SU-DHL-6 (cell line): ENCODE results near the gene CDK6.

Experiments used
- H2AFZ ChIP-seq: fragments of 200-600 bp; sonication (generic); 2 replicates; pipeline ENCODE4 v1.6.1; 2014; ENCODE audit warnings: low read depth, mild to moderate bottlenecking, moderate library complexity, mixed read lengths, antibody characterized with exemption, low read length; ENCODE audit not compliant: severe bottlenecking
- H3F3A ChIP-seq: fragments of 200-600 bp; shearing (Covaris generic); 2 replicates; pipeline ENCODE4 v1.6.0; 2016; ENCODE audit warnings: antibody characterized with exemption, mild to moderate bottlenecking; ENCODE audit not compliant: insufficient read depth
- H3K27ac ChIP-seq: fragments of 200-600 bp; sonication (generic); 2 replicates; pipeline ENCODE4 v1.5.1; 2016; ENCODE audit warnings: low read depth, mild to moderate bottlenecking, low read length, moderate library complexity, mixed read lengths
- H3K27me3 ChIP-seq: fragments of 200-600 bp; sonication (generic), shearing (Covaris generic); 2 replicates; pipeline ENCODE4 v1.6.0; 2014; ENCODE audit warnings: mild to moderate bottlenecking, low read length
- H3K36me3 ChIP-seq: fragments of 200-600 bp; sonication (generic); 2 replicates; pipeline ENCODE4 v1.6.1; 2014; ENCODE audit warnings: mild to moderate bottlenecking, low read length, mixed read lengths
- H3K4me2 ChIP-seq: fragments of 300-600, 200-600 bp; shearing (Covaris generic), sonication (generic); 2 replicates; pipeline ENCODE4 v1.6.0; 2014; ENCODE audit warnings: low read length, low read depth, mild to moderate bottlenecking; ENCODE audit not compliant: poor library complexity, severe bottlenecking
- H3K4me3 ChIP-seq: fragments of 200-600 bp; sonication (generic); 2 replicates; pipeline ENCODE4 v1.5.1; 2014; ENCODE audit warnings: antibody characterized with exemption, low read length, mild to moderate bottlenecking, mixed read lengths; ENCODE audit not compliant: insufficient read depth, poor library complexity, severe bottlenecking
- H3K79me2 ChIP-seq: fragments of 200-600 bp; sonication (generic); 2 replicates; pipeline ENCODE4 v1.6.1; 2014; ENCODE audit warnings: mild to moderate bottlenecking, low read length, moderate library complexity; ENCODE audit not compliant: insufficient read depth
- H3K9ac ChIP-seq: fragments of 200-600 bp; sonication (generic); 2 replicates; pipeline ENCODE4 v1.7.0; 2014; ENCODE audit warnings: mild to moderate bottlenecking, low read length
- H3K9me2 ChIP-seq: fragments of 200-600 bp; sonication (generic); replicated peaks from 2 replicates; pipeline ENCODE4 v1.6.1; 2014; ENCODE audit warnings: low read length; ENCODE audit not compliant: insufficient read depth
- H3K9me3 ChIP-seq: fragments of 200-600 bp; sonication (generic); 2 replicates; pipeline ENCODE4 v1.6.1; 2014; ENCODE audit warnings: low read length, mixed read lengths; ENCODE audit not compliant: insufficient read depth
- H4K20me1 ChIP-seq: fragments of 200-600 bp; sonication (generic); 2 replicates; pipeline ENCODE4 v1.6.1; 2014; ENCODE audit warnings: low read depth, mild to moderate bottlenecking, antibody characterized with exemption, low read length, moderate library complexity, mixed read lengths
- CTCF ChIP-seq: fragments of 200-600 bp; sonication (generic); IDR thresholded peaks from one replicate; pipeline ENCODE4 v1.5.1; 2017; ENCODE audit warnings: antibody characterized with exemption, mild to moderate bottlenecking, low read length, moderate library complexity; ENCODE audit not compliant: insufficient read depth, poor library complexity, severe bottlenecking
- EZH2phosphoT487 ChIP-seq: fragments of 200-600 bp; sonication (generic), shearing (Covaris generic); conservative IDR thresholded peaks from 2 replicates; pipeline ENCODE4 v1.6.1; 2018; ENCODE audit warnings: mild to moderate bottlenecking, antibody characterized with exemption, low read length, moderate library complexity, mixed read lengths

The CDK6 gene

DNA sequence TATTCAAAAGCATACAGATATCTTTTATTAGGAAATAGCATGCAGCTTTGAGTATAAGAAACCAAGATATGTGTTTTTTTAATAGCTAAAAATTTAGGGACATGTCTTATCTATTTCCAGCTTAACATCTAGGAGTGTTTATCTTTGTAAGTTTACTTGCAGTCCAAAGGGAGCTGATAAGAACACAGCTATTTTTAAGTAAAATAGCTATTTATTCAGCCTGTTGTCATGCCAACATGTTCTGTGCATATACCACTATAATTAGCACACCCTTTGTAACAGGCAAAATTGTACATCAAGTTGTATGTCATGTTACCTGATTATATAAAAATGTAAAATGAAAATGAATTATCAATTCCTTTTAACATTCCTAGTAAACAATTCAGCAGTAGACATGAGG lies 275.8 kb downstream of the CDK6 start:
- H3K9ac ChIP-seq = no peak overlapping the region
- no peaks in the 10 kb centered on the region for H3K79me2 ChIP-seq
- no peaks in the 10 kb centered on the region for H3K9me2 ChIP-seq
- no peaks in the 10 kb centered on the region for H3K27me3 ChIP-seq
- H3K4me3 ChIP-seq = no peak overlapping the region
- H3K4me2 ChIP-seq = no peak overlapping the region
- H3K27ac ChIP-seq = no peak overlapping the region
- TF ChIP-seq EZH2phosphoT487 (no peak), CTCF (no peak)
- peaks cover 8% of the 10 kb centered on the region; the same call in 1 of the 2 replicates for H3F3A ChIP-seq
- no peak overlapping the region for H2AFZ ChIP-seq
- H4K20me1 ChIP-seq = 0 out of 2 replicates have a peak, but pooled peaks cover 2% of the 10 kb centered on the region
- H3K9me3 ChIP-seq = no peaks in the 10 kb centered on the region
- peaks cover 35% of the 10 kb centered on the region for H3K36me3 ChIP-seq

DNA sequence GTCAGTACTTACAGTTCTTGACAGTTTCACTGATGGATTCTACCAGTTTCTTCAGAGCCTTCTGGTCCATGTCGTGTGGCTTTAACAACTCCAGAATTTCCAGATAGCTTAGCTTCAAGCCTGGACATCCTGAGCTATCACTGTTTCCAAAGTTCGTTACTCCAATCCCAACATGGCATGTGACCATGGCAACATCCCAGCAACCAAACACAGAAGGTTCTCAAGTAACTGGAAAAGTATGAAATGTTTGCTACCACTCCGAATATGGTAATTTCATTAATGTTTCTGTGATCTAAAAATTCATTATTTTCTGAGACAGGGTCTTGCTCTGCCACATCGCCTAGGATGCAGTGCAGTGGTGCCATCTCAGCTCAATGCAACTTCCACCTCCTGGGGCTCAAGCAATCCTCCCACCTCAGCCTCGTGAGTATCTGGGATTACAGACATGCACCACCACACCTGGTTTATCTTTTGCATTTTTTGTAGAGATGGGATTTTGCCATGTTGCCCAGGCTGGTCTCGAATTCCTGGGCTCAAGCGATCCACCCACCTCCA lies 278.5 kb downstream of the CDK6 start:
- no peak overlapping the region for H3K27ac ChIP-seq

GRCh38 chr7:92557249-92557648 lies 279.1 kb downstream of the CDK6 start:
- peaks cover 8% of the 10 kb centered on the region; the same call in 1 of the 2 replicates for H3F3A ChIP-seq
- no peak overlapping the region for H3K27ac ChIP-seq
- H3K79me2 ChIP-seq = no peaks in the 10 kb centered on the region
- no peak overlapping the region for H3K4me2 ChIP-seq
- H4K20me1 ChIP-seq = no peaks in the 10 kb centered on the region
- no peaks in the 10 kb centered on the region for H3K27me3 ChIP-seq
- TF ChIP-seq EZH2phosphoT487 (no peak), CTCF (no peak)
- no peaks in the 10 kb centered on the region for H3K9me3 ChIP-seq
- H2AFZ ChIP-seq = no peak overlapping the region
- H3K36me3 ChIP-seq = peaks cover 17% of the 10 kb centered on the region
- no peaks in the 10 kb centered on the region for H3K9me2 ChIP-seq
- H3K4me3 ChIP-seq = no peak overlapping the region
- no peak overlapping the region for H3K9ac ChIP-seq

More for the DNA sequence above, 278.5 kb downstream of the CDK6 start:
- Histone ChIP-seq H3K4me2 (no peak overlapping the region), H3K79me2 (no peaks in the 10 kb centered on the region), H2AFZ (no peak overlapping the region), H4K20me1 (0 out of 2 replicates have a peak, but pooled peaks cover 2% of the 10 kb centered on the region), H3K27me3 (no peaks in the 10 kb centered on the region), H3K36me3 (peaks cover 20% of the 10 kb centered on the region), H3K9me2 (no peaks in the 10 kb centered on the region), H3F3A (peaks cover 8% of the 10 kb centered on the region; the same call in 1 of the 2 replicates), H3K4me3 (no peak overlapping the region), H3K9me3 (no peaks in the 10 kb centered on the region), H3K9ac (no peak overlapping the region)
- TF ChIP-seq EZH2phosphoT487 = no peak
- TF ChIP-seq CTCF = no peak
